GM23338 (cell line): Measurements from ENCODE around the gene CTNNA3. TPM values are rescaled to one million over a fixed set of nuclear protein-coding genes. Genes with fewer than 3 reads are reported as not detected.

Experiments used
- ATAC-seq: fragments of 200-7000 bp; cut with Tn5 transposase; 3 replicates; pipeline ENCODE4 v1.9.1; 2020
- DNase-seq: peaks from one replicate; pipeline ENCODE4 v3.0.0-alpha.2; 2015; ENCODE audit warnings: low spot score
- H2AFZ ChIP-seq: fragments of 200-600 bp; sonication (generic); 2 replicates; pipeline ENCODE4 v1.8.0; 2016; ENCODE audit warnings: antibody characterized with exemption, mild to moderate bottlenecking, moderate library complexity
- H3F3A ChIP-seq: fragments of 200-600 bp; sonication (generic); replicated peaks from 2 replicates; pipeline ENCODE4 v1.8.0; 2017; ENCODE audit warnings: antibody characterized with exemption, mixed run types, low read depth
- H3K27ac ChIP-seq: fragments of 200-600 bp; sonication (generic); 2 replicates; pipeline ENCODE4 v1.6.1; 2016; ENCODE audit warnings: low read depth
- H3K27me3 ChIP-seq: fragments of 200-600 bp; sonication (generic); 2 replicates; pipeline ENCODE4 v1.8.0; 2016; ENCODE audit warnings: mild to moderate bottlenecking, mixed run types, moderate library complexity; ENCODE audit not compliant: insufficient read depth
- H3K36me3 ChIP-seq: fragments of 200-600 bp; sonication (generic); 2 replicates; pipeline ENCODE4 v1.8.0; 2016; ENCODE audit warnings: mild to moderate bottlenecking; ENCODE audit not compliant: insufficient read depth
- H3K4me1 ChIP-seq: fragments of 200-600 bp; sonication (generic); 2 replicates; pipeline ENCODE4 v1.8.0; 2016; ENCODE audit warnings: mild to moderate bottlenecking, moderate library complexity; ENCODE audit not compliant: insufficient read depth
- H3K4me2 ChIP-seq: fragments of 200-600 bp; sonication (generic); 2 replicates; pipeline ENCODE4 v1.7.1; 2017; ENCODE audit warnings: mixed run types
- H3K4me3 ChIP-seq: fragments of 200-600 bp; sonication (generic); 2 replicates; pipeline ENCODE4 v1.6.1; 2016; ENCODE audit warnings: mixed run types
- H3K79me2 ChIP-seq: fragments of 200-600 bp; sonication (generic); replicated peaks from 2 replicates; pipeline ENCODE4 v1.8.0; 2017; ENCODE audit warnings: mild to moderate bottlenecking; ENCODE audit not compliant: insufficient read depth
- H3K9me2 ChIP-seq: fragments of 200-600 bp; sonication (generic); 2 replicates; pipeline ENCODE4 v1.8.0; 2017; ENCODE audit not compliant: insufficient read depth
- H4K20me1 ChIP-seq: fragments of 200-600 bp; sonication (generic); replicated peaks from 2 replicates; pipeline ENCODE4 v1.8.0; 2017; ENCODE audit warnings: mild to moderate bottlenecking; ENCODE audit not compliant: insufficient read depth
- H3K27ac Mint-ChIP-seq: 2 replicates; pipeline ENCODE4 v1.8.0; 2020; ENCODE audit warnings: inconsistent platforms, mild to moderate bottlenecking, moderate library complexity, mixed read lengths
- H3K27me3 Mint-ChIP-seq: 3 replicates; pipeline ENCODE4 v1.8.0; 2022; ENCODE audit warnings: low read depth, mild to moderate bottlenecking, moderate library complexity, mixed read lengths, inconsistent platforms; ENCODE audit not compliant: insufficient read depth, poor library complexity
- H3K36me3 Mint-ChIP-seq: 3 replicates; pipeline ENCODE4 v1.8.0; 2021; ENCODE audit warnings: low read depth, mild to moderate bottlenecking, inconsistent platforms, moderate library complexity, mixed read lengths
- H3K4me1 Mint-ChIP-seq: 3 replicates; pipeline ENCODE4 v1.8.0; 2020; ENCODE audit warnings: mild to moderate bottlenecking, inconsistent platforms, mixed read lengths
- H3K4me3 Mint-ChIP-seq: 3 replicates; pipeline ENCODE4 v1.8.0; 2021; ENCODE audit warnings: moderate library complexity, mild to moderate bottlenecking, inconsistent platforms, mixed read lengths
- H3K9me3 Mint-ChIP-seq: 3 replicates; pipeline ENCODE4 v1.8.0; 2020; ENCODE audit warnings: moderate library complexity, mild to moderate bottlenecking, inconsistent platforms, mixed read lengths
- CREB1 ChIP-seq: fragments of 250-450 bp; sonication (Bioruptor Pico); IDR thresholded peaks from 2 replicates; pipeline ENCODE4 v1.5.0; 2020; ENCODE audit warnings: low read depth, mild to moderate bottlenecking, moderate library complexity
- EZH2phosphoT487 ChIP-seq: fragments of 200-600 bp; sonication (generic); IDR thresholded peaks from one replicate; pipeline ENCODE4 v1.8.1; 2018; ENCODE audit warnings: antibody characterized with exemption; ENCODE audit not compliant: unreplicated experiment
- JUNB ChIP-seq: IDR thresholded peaks from one replicate; pipeline ENCODE4 v1.6.1; 2016; ENCODE audit warnings: antibody characterized with exemption; ENCODE audit not compliant: unreplicated experiment
- POLR2AphosphoS5 ChIP-seq: IDR thresholded peaks from 2 replicates; pipeline ENCODE4 v1.6.1; 2016; ENCODE audit warnings: antibody characterized with exemption, low read depth
- STAT1 ChIP-seq: IDR thresholded peaks from one replicate; pipeline ENCODE4 v1.6.1; 2016; ENCODE audit warnings: antibody characterized with exemption; ENCODE audit not compliant: unreplicated experiment
- ZNF114 ChIP-seq: fragments of 250-450 bp; sonication (Bioruptor Pico); IDR thresholded peaks from 2 replicates; pipeline ENCODE4 v1.5.0; 2020; ENCODE audit warnings: mild to moderate bottlenecking, moderate library complexity
- ZNF331 ChIP-seq: fragments of 250-450 bp; sonication (Bioruptor Pico); IDR thresholded peaks from 2 replicates; pipeline ENCODE4 v1.5.0; 2020; ENCODE audit warnings: low read depth, mild to moderate bottlenecking, moderate library complexity
- polyA plus RNA-seq: library from polyadenylated mRNA; unstranded; fragments of >200 nt; fragmentation: Nextera tagmentation; extraction: Ambion mirVana; gene quantifications from 2 replicates; pipeline ENCODE4 v1.2.1, GENCODE V29; 2016
- total RNA-seq: library from RNA; depleted of rRNA; stranded (reverse); fragments of >200 nt; shearing (Covaris generic); gene quantifications from 2 replicates; pipeline ENCODE4 v1.2.3, GENCODE V29; 2014
- TF ChIP-seq, protein P1 (sequence below): IDR thresholded peaks from 2 replicates; pipeline ENCODE4 v1.6.1; 2016; ENCODE audit warnings: antibody characterized with exemption
- TF ChIP-seq, protein P2 (sequence below), 2 experiments: fragments of 200-600 bp in 1 of 2; sonication (generic) in 1 of 2; conservative IDR thresholded peaks; 2 replicates each; pipeline versions ENCODE4 v1.5.1 to v1.6.1; 2016 to 2017; ENCODE audit warnings: antibody characterized with exemption in 2 of 2, low read depth in 2 of 2, mild to moderate bottlenecking in 2 of 2, moderate library complexity in 1 of 2

CTNNA3 gene
- total and polyA plus RNA-seq, 2 experiments from 2014 or later: 0.71 to 3.3 TPM

DNA sequence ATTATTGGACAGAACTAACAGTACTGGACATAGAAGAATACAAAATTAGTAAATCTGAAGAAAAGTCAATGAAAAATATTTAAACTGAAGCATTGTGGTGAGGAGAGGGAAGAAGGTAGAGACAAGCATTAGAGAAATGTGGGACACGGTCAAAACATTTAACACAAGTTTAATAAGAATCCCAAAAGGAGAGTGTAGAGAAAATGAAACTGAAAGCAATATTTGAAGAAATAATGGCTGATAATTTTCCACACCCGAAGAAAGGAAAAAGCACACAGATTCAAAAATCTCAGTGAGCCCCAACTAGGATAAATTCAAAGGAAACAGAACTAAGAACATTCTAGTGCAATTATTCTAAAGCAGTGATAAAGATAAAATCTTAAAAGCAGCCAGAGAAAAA is 896.5 kb downstream of the CTNNA3 start:
- TF ChIP-seq STAT1: no peak
- TF ChIP-seq ZNF331: no peak
- no peak for TF ChIP-seq ZNF114 (CRISPR knock-in tag)
- no peak for TF ChIP-seq EZH2phosphoT487
- H3K4me1 ChIP-seq: peaks cover 28% of the 10 kb centered on the region
- ATAC-seq: no peak
- no peaks in the 10 kb centered on the region for H3K27me3 ChIP-seq
- H3K4me3 ChIP-seq: no peak overlapping the region
- H3F3A ChIP-seq: no peaks in the 10 kb centered on the region
- no peaks in the 10 kb centered on the region for H3K36me3 ChIP-seq
- Mint-ChIP-seq H3K4me3 (no peak overlapping the region), H3K36me3 (no peaks in the 10 kb centered on the region), H3K9me3 (no peaks in the 10 kb centered on the region), H3K27me3 (no peaks in the 10 kb centered on the region), H3K4me1 (peaks cover 32% of the 10 kb centered on the region), H3K27ac (0 out of 2 replicates have a peak overlapping the region, but pooled peaks have one; percentile 8)
- no peak overlapping the region for H2AFZ ChIP-seq
- no peaks in the 10 kb centered on the region for H3K79me2 ChIP-seq
- DNase-seq: no peak
- no peak overlapping the region for H3K27ac ChIP-seq
- no peaks in the 10 kb centered on the region for H4K20me1 ChIP-seq
- no peak overlapping the region for H3K4me2 ChIP-seq
- H3K9me2 ChIP-seq: 0 out of 2 replicates have a peak, but pooled peaks cover 3% of the 10 kb centered on the region

DNA sequence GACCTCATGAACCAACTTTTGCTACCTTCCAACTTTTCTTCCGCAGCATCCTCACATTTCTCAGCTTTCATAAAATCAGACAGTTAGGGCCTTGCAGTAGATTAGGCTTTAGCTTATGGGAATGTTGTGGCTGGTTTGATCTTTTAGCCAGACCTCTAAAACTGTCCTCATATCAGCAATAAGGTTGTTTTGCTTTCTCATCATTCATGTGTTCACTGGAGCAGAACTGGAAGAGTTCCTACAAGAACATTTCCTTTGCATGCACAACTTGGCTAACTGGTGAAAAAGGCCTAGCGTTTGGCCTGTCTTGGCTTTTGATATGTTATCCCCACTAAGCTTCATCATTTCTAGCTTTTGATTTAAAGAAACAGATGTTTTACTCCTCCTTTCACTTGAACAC is 900.1 kb downstream of the CTNNA3 start:
- Histone ChIP-seq H3K36me3 (no peaks in the 10 kb centered on the region), H3K9me2 (0 out of 2 replicates have a peak, but pooled peaks cover 3% of the 10 kb centered on the region), H3F3A (no peaks in the 10 kb centered on the region), H3K79me2 (no peaks in the 10 kb centered on the region), H3K4me3 (no peak overlapping the region), H4K20me1 (no peaks in the 10 kb centered on the region), H3K27me3 (no peaks in the 10 kb centered on the region), H2AFZ (no peak overlapping the region), H3K27ac (no peak overlapping the region), H3K4me2 (no peak overlapping the region), H3K4me1 (no peaks in the 10 kb centered on the region)
- DNase-seq: no peak
- Mint-ChIP-seq H3K36me3 (no peaks in the 10 kb centered on the region), H3K4me1 (peaks cover 3% of the 10 kb centered on the region), H3K9me3 (no peaks in the 10 kb centered on the region), H3K27me3 (no peaks in the 10 kb centered on the region), H3K4me3 (no peak overlapping the region), H3K27ac (no peak overlapping the region)
- no peak for ATAC-seq
- no peak for TF ChIP-seq ZNF331
- TF ChIP-seq POLR2AphosphoS5: no peak
- TF ChIP-seq, protein P1, sequence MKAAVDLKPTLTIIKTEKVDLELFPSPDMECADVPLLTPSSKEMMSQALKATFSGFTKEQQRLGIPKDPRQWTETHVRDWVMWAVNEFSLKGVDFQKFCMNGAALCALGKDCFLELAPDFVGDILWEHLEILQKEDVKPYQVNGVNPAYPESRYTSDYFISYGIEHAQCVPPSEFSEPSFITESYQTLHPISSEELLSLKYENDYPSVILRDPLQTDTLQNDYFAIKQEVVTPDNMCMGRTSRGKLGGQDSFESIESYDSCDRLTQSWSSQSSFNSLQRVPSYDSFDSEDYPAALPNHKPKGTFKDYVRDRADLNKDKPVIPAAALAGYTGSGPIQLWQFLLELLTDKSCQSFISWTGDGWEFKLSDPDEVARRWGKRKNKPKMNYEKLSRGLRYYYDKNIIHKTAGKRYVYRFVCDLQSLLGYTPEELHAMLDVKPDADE: no peak
- TF ChIP-seq STAT1: no peak
- TF ChIP-seq, protein P2, sequence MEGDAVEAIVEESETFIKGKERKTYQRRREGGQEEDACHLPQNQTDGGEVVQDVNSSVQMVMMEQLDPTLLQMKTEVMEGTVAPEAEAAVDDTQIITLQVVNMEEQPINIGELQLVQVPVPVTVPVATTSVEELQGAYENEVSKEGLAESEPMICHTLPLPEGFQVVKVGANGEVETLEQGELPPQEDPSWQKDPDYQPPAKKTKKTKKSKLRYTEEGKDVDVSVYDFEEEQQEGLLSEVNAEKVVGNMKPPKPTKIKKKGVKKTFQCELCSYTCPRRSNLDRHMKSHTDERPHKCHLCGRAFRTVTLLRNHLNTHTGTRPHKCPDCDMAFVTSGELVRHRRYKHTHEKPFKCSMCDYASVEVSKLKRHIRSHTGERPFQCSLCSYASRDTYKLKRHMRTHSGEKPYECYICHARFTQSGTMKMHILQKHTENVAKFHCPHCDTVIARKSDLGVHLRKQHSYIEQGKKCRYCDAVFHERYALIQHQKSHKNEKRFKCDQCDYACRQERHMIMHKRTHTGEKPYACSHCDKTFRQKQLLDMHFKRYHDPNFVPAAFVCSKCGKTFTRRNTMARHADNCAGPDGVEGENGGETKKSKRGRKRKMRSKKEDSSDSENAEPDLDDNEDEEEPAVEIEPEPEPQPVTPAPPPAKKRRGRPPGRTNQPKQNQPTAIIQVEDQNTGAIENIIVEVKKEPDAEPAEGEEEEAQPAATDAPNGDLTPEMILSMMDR (conservative IDR thresholded peaks at IDR 0.05; ENCODE audit: low read depth in 2 of 2): no peak
- no peak for TF ChIP-seq CREB1 (CRISPR knock-in tag)
- no peak for TF ChIP-seq JUNB
